K562 (cell line): Measurements from ENCODE around the gene AMOTL1. TPM values are rescaled to one million over a fixed set of nuclear protein-coding genes. Genes with fewer than 3 reads are reported as not detected.

ENCODE experiments used
- ATAC-seq: fragments of 200-7000 bp; cut with Tn5 transposase; 3 replicates; pipeline ENCODE4 v1.9.1; 2020; ENCODE audit warnings: moderate library complexity
- BruUV-seq: library from RNA; stranded (reverse); fragments of 400-500 nt; replicated peaks from 2 replicates; lab custom pipeline; 2021; lab: Mats Ljungman, UMichigan
- CTCF ChIA-PET: fragments of 300-600 bp; formaldehyde crosslinking; extraction: SDS; loops from one replicate; lab custom pipeline; 2021; ENCODE audit warnings: low intra/inter-chr PET ratio; lab: Yijun Ruan, JAX
- POLR2A ChIA-PET: fragments of 300-600, 350-650 bp; sonication (Branson Sonifier 250); formaldehyde crosslinking; extraction: SDS; loops from one replicate; lab custom pipeline; 2021; ENCODE audit warnings: antibody characterized with exemption, inconsistent platforms; lab: Yijun Ruan, JAX
- DNase-seq, 4 experiments: peaks; one replicate each; pipeline versions ENCODE4 v3.0.0 to v3.0.0-alpha.2; 2011 to 2018; ENCODE audit warnings: low spot score in 3 of 4, mixed read lengths in 3 of 4; ENCODE audit errors: extremely low read depth in 1 of 4
- FAIRE-seq: peaks from 2 replicates; lab custom pipeline; 2011; peaks lifted over from hg19 to GRCh38; lab: Jason Lieb, UNC
- H2AFZ ChIP-seq: 2 replicates; pipeline ENCODE4 v1.6.0; 2011; ENCODE audit warnings: low read depth, low read length, control low read depth, inconsistent platforms
- H3K27ac ChIP-seq: fragments of 200-600 bp; 3 replicates; pipeline ENCODE4 v1.8.0; 2011; ENCODE audit warnings: low read depth, mild to moderate bottlenecking, control low read depth, inconsistent platforms, low read length, moderate library complexity, mixed read lengths; ENCODE audit errors: extremely low read depth
- H3K27me3 ChIP-seq, 2 experiments: fragments of 300-600 bp in 1 of 2; 2 replicates in 1 of 2; 3 replicates in 1 of 2; pipeline versions ENCODE4 v1.6.0 to v1.8.0; 2011; ENCODE audit warnings: inconsistent platforms in 2 of 2, low read length in 2 of 2, mild to moderate bottlenecking in 1 of 2, mixed read lengths in 1 of 2, moderate library complexity in 1 of 2; ENCODE audit not compliant: control insufficient read depth in 2 of 2, insufficient read depth in 2 of 2
- H3K36me3 ChIP-seq: fragments of 300-600 bp; 3 replicates; pipeline ENCODE4 v1.8.0; 2011; ENCODE audit warnings: mild to moderate bottlenecking, low read length, inconsistent platforms; ENCODE audit not compliant: control insufficient read depth, insufficient read depth
- H3K4me1 ChIP-seq, 2 experiments: fragments of 200-600 bp in 1 of 2; replicated peaks in 1 of 2; 2 replicates in 1 of 2; 3 replicates in 1 of 2; pipeline versions ENCODE4 v1.5.1 to v1.8.0; 2011; ENCODE audit warnings: inconsistent platforms in 2 of 2, low read length in 2 of 2, mild to moderate bottlenecking in 1 of 2, mixed read lengths in 1 of 2, moderate library complexity in 1 of 2; ENCODE audit not compliant: control insufficient read depth in 2 of 2, insufficient read depth in 2 of 2
- H3K4me2 ChIP-seq: 2 replicates; pipeline ENCODE4 v1.6.1; 2011; ENCODE audit warnings: low read length, control low read depth, inconsistent platforms, mixed read lengths; ENCODE audit not compliant: insufficient read depth
- H3K4me3 ChIP-seq: fragments of 200-600 bp; sonication (generic), shearing (Covaris generic); 2 replicates; pipeline ENCODE4 v1.5.1; 2016; ENCODE audit warnings: control low read depth, inconsistent platforms
- H3K79me2 ChIP-seq: fragments of 200-600 bp; 3 replicates; pipeline ENCODE4 v1.8.0; 2011; ENCODE audit warnings: low read length, inconsistent platforms; ENCODE audit not compliant: control insufficient read depth, insufficient read depth
- H3K9ac ChIP-seq, 2 experiments: 2 replicates each; pipeline versions ENCODE4 v1.6.0 to v1.6.1; 2011; ENCODE audit warnings: low read depth in 2 of 2, low read length in 2 of 2, control low read depth in 1 of 2, inconsistent platforms in 1 of 2, mild to moderate bottlenecking in 1 of 2, mixed read lengths in 1 of 2; ENCODE audit not compliant: insufficient read depth in 1 of 2
- H3K9me1 ChIP-seq: one replicate; pipeline ENCODE4 v1.6.0; 2011; ENCODE audit warnings: inconsistent platforms, mild to moderate bottlenecking, low read length, moderate library complexity; ENCODE audit not compliant: control insufficient read depth, insufficient read depth
- H3K9me3 ChIP-seq: replicated peaks from 2 replicates; pipeline ENCODE4 v1.5.1; 2011; ENCODE audit warnings: low read depth, low read length, inconsistent platforms; ENCODE audit not compliant: control insufficient read depth, insufficient read depth
- H4K20me1 ChIP-seq: replicated peaks from 2 replicates; pipeline ENCODE4 v1.6.1; 2011; ENCODE audit warnings: low read length, inconsistent platforms, mixed read lengths; ENCODE audit not compliant: control insufficient read depth, insufficient read depth
- ATF3 ChIP-seq, 2 experiments: fragments of 450-650 bp in 1 of 2; sonication (generic) in 1 of 2; formaldehyde crosslinking in 1 of 2; IDR thresholded peaks in 1 of 2; conservative IDR thresholded peaks in 1 of 2; 2 replicates each; pipeline versions ENCODE4 v1.6.1 to v1.8.1; 2016 to 2023; ENCODE audit warnings: mild to moderate bottlenecking in 2 of 2, moderate library complexity in 2 of 2, inconsistent platforms in 1 of 2, missing genetic modification reagents in 1 of 2
- ATF7 ChIP-seq: fragments of 450-650 bp; IDR thresholded peaks from 2 replicates; pipeline ENCODE4 v1.7.1; 2014; ENCODE audit warnings: mild to moderate bottlenecking, moderate library complexity
- CUX1 ChIP-seq: fragments of 200-800 bp; sonication (Bioruptor generic); IDR thresholded peaks from 2 replicates; pipeline ENCODE4 v1.6.1; 2016; ENCODE audit warnings: missing genetic modification characterization, missing compliant biosample characterization
- ETV6 ChIP-seq, 3 experiments: fragments of 150-350 bp in 1 of 3; sonication (generic) in 1 of 3; formaldehyde crosslinking in 1 of 3; IDR thresholded peaks; 2 replicates each; pipeline versions ENCODE4 v1.6.1 to v1.8.0; 2014 to 2022; ENCODE audit warnings: borderline replicate concordance in 2 of 3, low read depth in 2 of 3, antibody characterized with exemption in 1 of 3, low read length in 1 of 3, mild to moderate bottlenecking in 1 of 3, missing genetic modification reagents in 1 of 3
- GTF2A2 ChIP-seq: IDR thresholded peaks from 2 replicates; pipeline ENCODE4 v1.6.1; 2016; ENCODE audit warnings: mild to moderate bottlenecking, missing genetic modification characterization, missing compliant biosample characterization
- JUN ChIP-seq, 2 experiments: sonication (generic) in 1 of 2; formaldehyde crosslinking in 1 of 2; IDR thresholded peaks; 2 replicates each; pipeline versions ENCODE4 v1.6.1 to v1.8.0; 2012 to 2022; ENCODE audit warnings: borderline replicate concordance in 2 of 2, mild to moderate bottlenecking in 2 of 2, improper control_type of control experiment in 1 of 2, low read depth in 1 of 2, low read length in 1 of 2, missing genetic modification reagents in 1 of 2
- JUND ChIP-seq, 2 experiments: IDR thresholded peaks; 2 replicates in 1 of 2; 3 replicates in 1 of 2; pipeline ENCODE4 v1.6.1; 2011; ENCODE audit warnings: borderline replicate concordance in 2 of 2, low read depth in 2 of 2, low read length in 2 of 2, improper control_type of control experiment in 1 of 2, missing biosample characterization in 1 of 2, missing genetic modification characterization in 1 of 2, missing genetic modification reagents in 1 of 2
- PKNOX1 ChIP-seq: fragments of 450-650 bp; IDR thresholded peaks from 2 replicates; pipeline ENCODE4 v1.6.1; 2016
- POLR2AphosphoS2 ChIP-seq: IDR thresholded peaks from 2 replicates; pipeline ENCODE4 v1.6.1; 2012; ENCODE audit warnings: low read length, improper control_type of control experiment
- TCF7L2 ChIP-seq: fragments of 150-350 bp; IDR thresholded peaks from 2 replicates; pipeline ENCODE4 v1.6.1; 2016; ENCODE audit warnings: low read depth, mild to moderate bottlenecking, low read length, moderate library complexity
- TEAD2 ChIP-seq: fragments of 450-650 bp; IDR thresholded peaks from 2 replicates; pipeline ENCODE4 v1.6.1; 2016; ENCODE audit warnings: missing genetic modification characterization, control low read depth, missing compliant biosample characterization
- ZNF165 ChIP-seq: fragments of 250-450 bp; sonication (Bioruptor Pico); IDR thresholded peaks from 2 replicates; pipeline ENCODE4 v1.4.0; 2020; ENCODE audit warnings: borderline replicate concordance
- WGBS: fragments of 100-300 bp; shearing (Covaris generic); methylation state at CpG from one replicate; pipeline ENCODE4 v1.1.6; 2016; ENCODE audit warnings: low coverage, mixed read lengths; ENCODE audit not compliant: insufficient coverage; ENCODE audit errors: missing lambda C conversion rate; 5-methylcytosine and 5-hydroxymethylcytosine counted together
- in situ Hi-C: fragments of 300-500 bp; cut with MboI; formaldehyde crosslinking; loops from 4 replicates; pipeline ENCODE4 v1.15.0; 2018; ENCODE audit warnings: inconsistent platforms, mixed read lengths
- intact Hi-C: fragments of 100-400 bp; cut with micrococcal nuclease; formaldehyde crosslinking; loops from 2 replicates; pipeline ENCODE4 v1.14.2; 2022
- polyA plus RNA-seq, 8 experiments: library from polyadenylated mRNA; depleted of rRNA in 4 of 8; stranded (reverse) in 5 of 8; unstranded in 3 of 8; fragments of >200 nt; fragmentation: Nextera tagmentation in 2 of 8; fragmentation: Illumina TruSeq in 1 of 8; extraction: Ambion mirVana in 2 of 8; extraction: Trizol in 1 of 8; gene quantifications; 2 replicates each; pipeline versions ENCODE4 v1.2.1 to v1.2.3, GENCODE V29; 2011 to 2014; ENCODE audit warnings: inconsistent platforms in 1 of 8, missing spikeins in 1 of 8
- total RNA-seq, 7 experiments: library from RNA; depleted of rRNA in 6 of 7; stranded (reverse); fragments of >200 nt in 6 of 7; fragmentation: Illumina TruSeq in 2 of 7; extraction: Trizol in 2 of 7; gene quantifications; 2 replicates each; pipeline versions ENCODE4 v1.2.1 to v1.2.3, GENCODE V29; 2011 to 2021; ENCODE audit warnings: low replicate concordance in 1 of 7

AMOTL1 gene
- total and polyA plus RNA-seq, 9 of the 15 experiments (the other 6 are each of a cell fraction or from before 2014, with no cell fraction given): 4.0 to 35.4 (median 14.0) TPM

GRCh38 chr11:94774345-94774744, 6.2 kb downstream of the AMOTL1 start:
- CTCF ChIA-PET: no interaction called here
- peaks cover 99% of the 10 kb centered on the region for H3K79me2 ChIP-seq
- TF ChIP-seq ZNF165 (CRISPR knock-in tag) (no peak), JUND (IDR thresholded peaks at IDR 0.05; ENCODE audit: borderline replicate concordance, low read depth, low read length) (peak; percentile 41; the same call in 1 of the 2 replicates), JUND (tag; IDR thresholded peaks at IDR 0.05; ENCODE audit: borderline replicate concordance, low read depth, low read length) (peak; percentile 59; the same call in 1 of the 3 replicates), TEAD2 (tag) (no peak), ATF7 (0 out of 2 replicates have a peak, but pooled peaks have one; percentile 31), POLR2AphosphoS2 (no peak), TCF7L2 (no peak), JUN (IDR thresholded peaks at IDR 0.05; ENCODE audit: borderline replicate concordance, low read depth, low read length) (peak; percentile 16; the same call in 1 of the 2 replicates), JUN (CRISPR knock-in tag; IDR thresholded peaks at IDR 0.05; ENCODE audit: borderline replicate concordance) (no peak), ATF3 (IDR thresholded peaks at IDR 0.05) (peak; percentile 68), ATF3 (CRISPR knock-in tag; conservative IDR thresholded peaks at IDR 0.05) (no peak), PKNOX1 (peak; percentile 53), GTF2A2 (tag) (no peak), ETV6 (IDR thresholded peaks at IDR 0.05; ENCODE audit: borderline replicate concordance in 1 of 2, low read depth in 2 of 2, low read length in 1 of 2) (no peak), ETV6 (CRISPR knock-in tag; IDR thresholded peaks at IDR 0.05; ENCODE audit: borderline replicate concordance) (no peak), CUX1 (CRISPR knock-in tag) (no peak)

More at GRCh38 chr11:94774345-94774744, 6.2 kb downstream of the AMOTL1 start:
- Histone ChIP-seq H2AFZ (no peak overlapping the region), H3K4me1 (peaks cover 6 to 50% of the 10 kb centered on the region in 2 experiments), H3K36me3 (no peaks in the 10 kb centered on the region), H3K27ac (no peak overlapping the region), H3K9me3 (no peaks in the 10 kb centered on the region), H3K9ac (no peak overlapping the region), H3K4me3 (no peak overlapping the region), H4K20me1 (peaks cover 12% of the 10 kb centered on the region), H3K9me1 (no peaks in the 10 kb centered on the region), H3K27me3 (no peaks in the 10 kb centered on the region; a peak in 1 of 5 replicates), H3K4me2 (no peak overlapping the region)
- in situ Hi-C loops: no loop called here
- intact Hi-C loops: no loop called here
- peak in 1 of 4 experiments; percentile 40 for DNase-seq
- WGBS: 15% methylated on average over 3 of the region's 3 CpGs
- POLR2A ChIA-PET: no interaction called here
- peak; percentile 62 for FAIRE-seq
- ATAC-seq: peak; percentile 60
- BruUV-seq: no TSS peak
